ENCODE data around the gene TMC3. TPM values are rescaled to one million over a fixed set of nuclear protein-coding genes. Genes with fewer than 3 reads are reported as not detected.
A peak's percentile ranks its signal among the peaks of the same experiment; 100 is the strongest.
"Not testable (repeated sequence)": the region's sequence is repeated elsewhere in the genome, so short reads cannot be mapped to it uniquely, and the experiment has no call there.

Gene TMC3
- total RNA-seq, 1 experiment from 2014 or later, result not detected

- no peak for DNase-seq (ENCODE audit: low read depth)
- in situ Hi-C loops (cut with HindIII; ENCODE audit: low pct_unique_long_range_greater_than_20kb, low sequenced_read_pairs), result no loop called here
These were observed 41.7 kb downstream of the TMC3 start for GRCh38 chr15:81332326-81332725.

- in situ Hi-C loops (cut with HindIII; ENCODE audit: low pct_unique_long_range_greater_than_20kb, low sequenced_read_pairs), result no loop called here
- DNase-seq (ENCODE audit: low read depth), result no peak
These were observed 42.4 kb downstream of the TMC3 start for GRCh38 chr15:81331600-81331999.

GRCh38 chr15:81331141-81331540 is 42.9 kb downstream of the TMC3 start:
- in situ Hi-C loops (cut with HindIII; ENCODE audit: low pct_unique_long_range_greater_than_20kb, low sequenced_read_pairs); DNase-seq (ENCODE audit: low read depth): not testable (repeated sequence)

GRCh38 chr15:81330366-81331090 is 43.5 kb downstream of the TMC3 start:
- in situ Hi-C loops (cut with HindIII; ENCODE audit: low pct_unique_long_range_greater_than_20kb, low sequenced_read_pairs), result no loop called here
- DNase-seq (ENCODE audit: low read depth), result no peak

GRCh38 chr15:81329446-81329845 is 44.6 kb downstream of the TMC3 start:
- in situ Hi-C loops (cut with HindIII; ENCODE audit: low pct_unique_long_range_greater_than_20kb, low sequenced_read_pairs), result no loop called here
- DNase-seq (ENCODE audit: low read depth), result no peak

DNA sequence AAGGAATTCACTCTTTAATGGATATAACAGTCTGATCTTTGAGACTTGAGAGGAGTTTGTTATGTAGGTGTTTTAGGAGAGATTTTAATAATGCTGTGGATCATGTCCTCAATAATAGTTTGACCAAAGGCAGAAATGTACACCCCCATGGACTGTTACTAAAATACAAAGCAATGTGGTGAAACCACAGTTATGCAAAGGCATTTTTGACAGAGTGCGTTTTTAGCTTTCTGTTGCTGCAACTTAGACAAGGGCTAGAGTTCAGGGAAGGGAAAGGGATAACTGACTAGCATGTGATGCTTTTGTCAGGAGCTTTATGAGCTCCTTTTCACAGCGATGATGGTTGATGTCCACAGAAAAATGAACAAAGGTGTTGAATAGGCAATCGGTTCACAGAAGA is 46.5 kb downstream of the TMC3 start:
- in situ Hi-C loops (cut with HindIII; ENCODE audit: low pct_unique_long_range_greater_than_20kb, low sequenced_read_pairs), result no loop called here
- no peak for DNase-seq (ENCODE audit: low read depth)

DNA sequence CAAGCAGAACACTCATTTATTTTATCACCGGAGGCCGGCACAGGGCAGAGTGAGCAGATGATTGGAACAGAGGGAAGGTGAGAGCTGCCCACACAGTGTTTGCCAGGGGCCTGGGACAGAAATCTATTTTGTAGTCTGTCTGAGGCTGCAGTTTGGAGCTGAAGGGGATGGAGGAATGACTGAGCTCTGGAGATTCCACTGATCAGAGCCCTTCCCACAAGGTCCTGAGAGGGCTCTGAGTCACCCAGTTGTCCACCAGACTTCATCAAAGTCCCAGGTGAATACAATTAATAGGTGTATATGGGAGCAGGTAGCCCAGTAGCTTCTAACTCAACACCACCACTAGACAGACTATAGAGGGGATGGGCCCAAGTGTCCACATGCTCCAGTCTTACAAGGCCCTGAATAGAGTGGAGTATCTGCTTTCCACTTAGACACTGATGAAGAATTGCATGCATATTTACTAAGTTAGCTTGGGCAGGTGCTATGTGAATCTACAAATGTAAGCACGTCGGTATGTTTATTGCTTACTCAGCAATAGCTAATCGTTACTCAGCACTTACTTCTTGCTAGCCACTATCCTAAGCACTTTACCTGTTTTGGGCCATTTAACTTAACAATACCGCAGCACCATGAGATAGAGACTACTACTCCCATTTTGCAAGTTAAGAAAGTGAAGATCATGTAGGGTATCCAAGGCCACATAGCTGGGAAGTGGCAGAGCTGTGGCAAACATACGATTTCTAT is 47.4 kb downstream of the TMC3 start:
- in situ Hi-C loops (cut with HindIII; ENCODE audit: low pct_unique_long_range_greater_than_20kb, low sequenced_read_pairs), result no loop called here
- DNase-seq (ENCODE audit: low read depth), result no peak

DNA sequence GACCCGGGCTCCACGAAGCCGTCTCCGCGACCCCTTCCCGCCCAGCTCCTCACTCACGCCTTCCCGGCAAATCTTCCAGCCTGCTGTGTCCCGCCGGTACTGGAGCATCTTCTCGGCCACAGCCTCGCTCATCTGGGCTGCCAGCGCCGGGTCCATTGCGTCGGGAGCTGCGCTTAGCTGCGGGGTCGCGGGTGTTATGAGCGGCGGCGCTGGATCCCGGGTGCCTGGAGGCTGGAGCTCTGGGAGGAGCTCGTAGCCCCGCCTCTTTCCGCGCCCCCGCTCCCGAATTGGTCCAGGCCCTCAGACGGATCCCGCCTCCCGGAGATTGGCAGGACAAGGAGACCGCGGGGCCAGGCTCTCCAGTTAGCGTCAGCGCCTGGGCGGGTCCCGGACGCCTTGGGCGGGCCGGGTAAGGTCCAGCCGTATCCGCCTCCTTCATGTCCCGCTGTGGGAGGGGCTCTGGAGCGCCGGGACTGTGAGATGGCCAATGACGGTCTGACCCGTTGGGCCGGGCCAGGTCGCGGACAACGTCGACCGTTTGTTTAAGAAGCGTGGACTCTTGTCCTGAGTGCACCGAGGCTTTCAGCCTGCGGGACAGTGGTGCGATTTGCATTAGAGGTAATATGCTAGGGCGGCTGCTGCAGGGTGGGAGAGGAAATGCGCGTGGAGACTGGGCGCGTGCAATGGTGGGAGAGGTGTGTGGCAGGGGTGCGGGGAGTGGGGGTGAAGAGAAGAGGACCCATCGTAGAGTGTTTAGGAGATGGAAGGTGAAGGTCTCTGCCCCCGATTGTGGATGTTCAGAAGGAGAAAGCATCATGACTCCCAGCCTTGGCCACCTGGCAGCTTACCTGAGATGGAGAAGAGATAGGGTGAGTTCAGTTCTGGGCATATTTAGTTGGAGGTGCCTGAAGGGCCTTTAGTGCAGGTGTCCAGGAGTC is 49.8 kb downstream of the TMC3 start, which contains the start of gene STARD5:
Gene STARD5, minus strand, starts transcription at position 198 of the 938 bp plus-strand sequence. Its CDS starts 42 bp downstream, at position 156.
- peak; percentile 92 for DNase-seq (ENCODE audit: low read depth)
- in situ Hi-C loops (cut with HindIII; ENCODE audit: low pct_unique_long_range_greater_than_20kb, low sequenced_read_pairs), result no loop called here

DNA sequence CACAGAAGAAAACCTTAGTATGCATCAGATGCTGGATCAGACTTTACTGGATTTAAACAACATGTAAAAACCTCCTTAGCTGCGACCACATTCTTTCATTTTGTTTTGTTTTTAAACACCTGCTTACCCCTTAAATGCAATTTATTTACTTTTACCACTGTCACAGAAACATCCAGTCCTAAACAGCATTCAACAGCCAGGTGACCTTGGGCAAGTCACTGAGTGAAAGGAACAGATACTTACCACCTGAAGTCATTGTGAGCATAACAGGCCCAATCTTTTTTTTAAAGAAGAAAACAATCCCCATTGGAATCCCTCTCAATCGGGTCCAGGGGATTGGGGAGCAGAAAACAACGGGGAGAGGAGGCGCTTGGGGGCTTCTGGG is 50.5 kb downstream of the TMC3 start:
- in situ Hi-C loops (cut with HindIII; ENCODE audit: low pct_unique_long_range_greater_than_20kb, low sequenced_read_pairs), result no loop called here
- no peak for DNase-seq (ENCODE audit: low read depth)

DNA sequence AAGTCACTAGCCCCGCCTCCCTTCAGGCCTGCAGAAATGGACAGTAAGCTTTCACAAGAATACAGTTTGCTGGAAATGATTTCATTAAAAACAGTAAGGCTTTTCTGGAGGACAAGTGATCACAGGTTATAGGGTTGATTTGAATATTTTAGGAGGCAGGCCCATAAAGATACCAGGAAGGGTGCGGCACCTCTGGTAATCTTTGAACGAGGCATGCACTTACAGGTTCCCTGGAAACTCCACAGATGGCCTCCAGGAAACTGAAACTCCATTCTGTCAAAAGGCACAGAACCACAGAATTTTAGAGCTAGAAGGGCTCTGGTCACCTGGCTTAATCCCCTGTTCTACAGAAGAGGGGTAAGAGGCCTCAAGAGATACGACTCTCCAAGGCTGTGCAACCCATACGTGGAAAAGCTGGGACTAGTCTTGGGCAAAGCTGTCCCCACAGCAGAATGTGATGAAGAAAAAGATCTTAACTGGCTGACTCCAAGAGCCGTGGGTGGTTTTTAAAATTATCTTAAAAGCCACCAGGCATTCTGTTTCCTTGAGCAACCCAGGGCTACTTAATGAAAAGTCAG is 51.2 kb downstream of the TMC3 start:
- no peak for DNase-seq (ENCODE audit: low read depth)
- in situ Hi-C loops (cut with HindIII; ENCODE audit: low pct_unique_long_range_greater_than_20kb, low sequenced_read_pairs), result no loop called here

- in situ Hi-C loops (cut with HindIII; ENCODE audit: low pct_unique_long_range_greater_than_20kb, low sequenced_read_pairs), result no loop called here
- DNase-seq (ENCODE audit: low read depth), result no peak
These were observed 52.3 kb downstream of the TMC3 start for GRCh38 chr15:81321667-81322066.

DNA sequence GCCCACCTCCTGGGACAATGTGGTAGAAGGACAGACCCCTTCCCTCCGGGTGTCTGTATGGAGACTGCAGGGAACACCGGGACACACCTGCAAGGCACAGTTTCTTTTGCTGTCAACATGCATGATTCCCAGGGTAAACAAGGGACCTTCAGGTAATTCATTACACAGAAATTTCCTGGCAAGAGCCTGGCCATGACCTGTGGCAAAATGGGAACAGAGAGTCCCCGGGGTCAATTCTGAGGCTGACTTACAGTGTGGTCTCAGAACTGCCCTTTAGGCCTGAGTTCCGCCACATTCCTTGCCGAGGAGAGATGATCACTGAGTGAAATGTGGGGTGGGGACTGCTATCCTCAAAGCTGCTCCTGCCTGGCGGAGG is 56.4 kb downstream of the TMC3 start:
- DNase-seq (ENCODE audit: low read depth), result no peak
- in situ Hi-C loops (cut with HindIII; ENCODE audit: low pct_unique_long_range_greater_than_20kb, low sequenced_read_pairs), result no loop called here

GRCh38 chr15:81316267-81316666 is 57.7 kb downstream of the TMC3 start:
- in situ Hi-C loops (cut with HindIII; ENCODE audit: low pct_unique_long_range_greater_than_20kb, low sequenced_read_pairs), result no loop called here
- no peak for DNase-seq (ENCODE audit: low read depth)

- in situ Hi-C loops (cut with HindIII; ENCODE audit: low pct_unique_long_range_greater_than_20kb, low sequenced_read_pairs), result no loop called here
These were observed 58.4 kb downstream of the TMC3 start for GRCh38 chr15:81315452-81316175.

GRCh38 chr15:81314378-81314777 is 59.6 kb downstream of the TMC3 start:
- no peak for DNase-seq (ENCODE audit: low read depth)
- in situ Hi-C loops (cut with HindIII; ENCODE audit: low pct_unique_long_range_greater_than_20kb, low sequenced_read_pairs), result no loop called here

More at GRCh38 chr15:81315452-81316175, 58.4 kb downstream of the TMC3 start:
- DNase-seq (ENCODE audit: low read depth), result no peak

DNA sequence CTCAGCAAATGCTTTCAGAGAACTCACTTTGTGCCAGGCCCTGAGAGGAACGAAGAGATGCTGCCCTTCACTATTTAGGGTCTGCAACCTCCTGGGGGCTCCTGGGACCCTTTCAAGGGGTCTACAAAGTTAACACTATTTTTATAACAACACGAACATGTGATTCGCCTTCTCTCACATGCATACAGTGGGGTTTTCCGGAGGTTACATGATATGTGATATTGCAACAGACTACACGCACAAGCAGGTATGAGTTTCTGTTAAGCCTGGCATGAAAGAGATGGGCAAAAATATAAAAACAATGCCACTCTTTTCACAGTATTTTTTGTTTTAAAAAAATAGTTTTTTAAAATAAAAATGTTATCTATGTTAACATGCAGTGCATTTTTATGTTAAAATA is 60.3 kb downstream of the TMC3 start:
- in situ Hi-C loops (cut with HindIII; ENCODE audit: low pct_unique_long_range_greater_than_20kb, low sequenced_read_pairs), result no loop called here
- no peak for DNase-seq (ENCODE audit: low read depth)

DNA sequence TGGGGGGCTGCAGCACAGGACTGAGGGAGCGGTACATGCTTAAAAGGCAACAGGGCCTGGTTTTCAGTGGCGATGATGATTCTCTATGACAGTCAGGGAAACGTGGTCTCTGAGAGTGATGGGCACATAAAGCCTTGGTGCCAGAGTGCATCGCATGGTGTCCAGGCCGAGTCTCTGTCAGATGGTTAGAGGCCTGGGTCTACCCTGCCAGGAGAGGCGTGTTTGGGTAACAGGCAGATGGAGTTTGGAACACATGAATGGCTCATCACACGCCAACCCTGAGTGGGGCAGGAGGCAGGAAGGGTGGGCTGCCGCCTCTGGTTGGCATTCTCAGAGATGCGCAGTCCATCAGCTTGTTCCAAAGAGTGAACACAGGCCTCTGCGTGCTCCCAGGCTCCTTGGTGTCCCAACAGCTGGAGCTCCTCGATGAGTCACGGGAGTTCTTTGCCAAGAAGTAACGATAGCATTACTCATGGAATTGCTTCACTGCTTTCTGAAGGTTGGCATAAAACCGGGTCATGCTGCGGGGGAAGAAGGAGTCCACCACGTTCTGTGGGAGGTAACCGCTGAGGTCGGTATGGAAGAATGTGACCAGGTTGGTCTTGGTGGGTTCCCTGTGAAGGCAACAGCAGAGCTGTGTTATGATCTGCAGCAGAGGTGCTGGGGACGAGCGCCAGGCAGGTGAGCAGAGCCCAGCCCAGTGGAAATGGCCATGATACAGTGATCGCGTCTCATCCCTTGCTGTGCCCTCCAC is 61.0 kb downstream of the TMC3 start:
- DNase-seq (ENCODE audit: low read depth), result peak; percentile 90
- in situ Hi-C loops (cut with HindIII; ENCODE audit: low pct_unique_long_range_greater_than_20kb, low sequenced_read_pairs), result no loop called here

All from Caki2 (cell line).